NCI-H82 (cell line): ENCODE data around the gene HORMAD2.
"Not testable (repeated sequence)": the region's sequence is repeated elsewhere in the genome, so short reads cannot be mapped to it uniquely, and the experiment has no call there.

Source experiments
- DNase-seq: peaks from one replicate; lab custom pipeline; 2025; lab: John Stamatoyannopoulos, UW

Gene HORMAD2

GRCh38 chr22:30210235-30210909, 130.1 kb downstream of the HORMAD2 start:
- DNase-seq = no peak

DNA sequence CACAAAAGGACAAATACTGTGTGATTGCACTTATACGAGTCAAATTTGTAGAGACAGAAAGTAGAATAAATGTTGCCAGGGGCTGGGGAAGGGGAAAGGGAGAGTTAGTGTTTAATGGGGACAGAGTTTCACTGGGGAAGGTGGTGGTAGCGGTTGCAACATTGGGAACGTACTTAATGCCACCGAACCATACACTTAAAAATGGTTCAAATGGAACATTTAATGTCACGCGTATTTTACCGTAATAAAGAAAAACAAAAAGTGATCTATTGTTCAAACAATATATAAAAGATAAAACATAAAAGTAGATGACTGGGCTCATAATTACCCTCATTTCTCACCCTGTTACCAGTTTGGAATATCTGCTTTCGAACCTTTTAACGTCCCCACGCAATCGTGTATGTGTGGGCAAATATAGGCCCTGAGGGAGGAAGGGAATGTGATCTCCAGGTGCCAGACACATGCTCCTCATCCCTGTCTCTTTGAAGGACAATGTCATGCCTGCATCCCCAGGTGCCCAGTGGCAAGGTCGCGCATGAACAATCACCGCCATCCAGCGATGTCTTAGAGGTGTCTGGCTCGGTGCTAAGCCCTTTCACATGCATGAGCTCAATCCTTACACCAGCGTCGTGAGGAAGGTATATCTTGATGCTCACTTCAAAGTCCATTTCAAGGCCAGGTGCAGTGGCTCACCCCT, 131.0 kb downstream of the HORMAD2 start:
- DNase-seq = no peak

- DNase-seq = no peak
Measured at GRCh38 chr22:30212363-30212995, 132.2 kb downstream of the HORMAD2 start.

DNA sequence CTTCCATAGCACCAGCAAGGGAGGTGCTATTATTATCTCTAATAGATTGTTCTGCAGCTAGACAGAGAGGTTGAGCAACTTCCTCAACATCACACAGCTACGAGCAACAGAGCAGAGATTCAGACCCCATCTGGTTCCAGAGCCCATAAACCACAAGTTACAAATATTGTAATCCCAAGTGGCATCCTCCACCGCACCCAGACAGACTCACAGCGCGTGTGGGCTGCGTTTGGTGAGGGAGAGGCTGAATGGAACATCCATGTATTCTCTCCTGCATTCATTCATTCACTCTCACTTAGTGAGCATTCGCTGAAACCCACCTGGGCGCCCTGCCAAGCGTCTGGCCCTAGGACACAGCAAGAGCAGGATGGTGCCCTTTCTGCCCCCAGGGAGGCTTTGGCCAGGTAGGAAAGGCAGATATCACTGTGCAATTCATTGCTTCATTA, 132.8 kb downstream of the HORMAD2 start:
- DNase-seq = no peak

DNA sequence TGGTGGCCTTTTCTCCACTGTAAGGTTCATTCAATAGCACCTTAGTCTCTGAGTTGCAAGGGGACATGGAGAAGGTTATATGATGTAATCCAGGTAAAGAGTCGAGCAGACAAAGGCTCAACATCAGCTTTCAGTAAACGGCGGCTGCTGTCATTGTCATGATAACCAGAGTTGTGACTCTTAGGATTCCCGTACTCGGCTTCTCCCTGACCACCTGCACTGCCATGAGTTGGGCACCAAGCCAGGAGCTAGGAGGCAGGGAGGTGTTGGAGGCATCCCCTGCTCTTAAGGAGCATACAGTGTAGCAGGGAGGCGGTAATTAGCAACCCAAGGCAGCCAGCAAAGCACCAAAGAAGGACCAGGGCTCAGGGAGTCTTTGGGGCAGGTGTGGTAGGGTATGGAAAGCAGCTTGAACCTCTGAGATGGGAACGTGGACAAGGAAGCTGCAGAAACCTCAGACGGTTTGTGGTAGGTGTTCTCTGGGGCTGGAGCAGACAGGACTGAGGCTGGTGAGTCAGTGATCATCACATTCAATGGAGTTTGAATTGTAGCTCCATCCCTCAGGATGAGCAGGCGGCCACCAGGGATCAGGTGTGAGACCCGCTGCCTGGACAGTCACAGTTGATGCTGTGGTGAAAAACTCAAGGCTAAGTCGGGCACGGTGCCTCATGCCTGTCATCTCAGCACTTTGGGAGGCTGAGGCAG, 134.6 kb downstream of the HORMAD2 start:
- DNase-seq = peak; percentile 8

GRCh38 chr22:30216272-30216671, 136.0 kb downstream of the HORMAD2 start:
- not testable (repeated sequence) for DNase-seq

DNA sequence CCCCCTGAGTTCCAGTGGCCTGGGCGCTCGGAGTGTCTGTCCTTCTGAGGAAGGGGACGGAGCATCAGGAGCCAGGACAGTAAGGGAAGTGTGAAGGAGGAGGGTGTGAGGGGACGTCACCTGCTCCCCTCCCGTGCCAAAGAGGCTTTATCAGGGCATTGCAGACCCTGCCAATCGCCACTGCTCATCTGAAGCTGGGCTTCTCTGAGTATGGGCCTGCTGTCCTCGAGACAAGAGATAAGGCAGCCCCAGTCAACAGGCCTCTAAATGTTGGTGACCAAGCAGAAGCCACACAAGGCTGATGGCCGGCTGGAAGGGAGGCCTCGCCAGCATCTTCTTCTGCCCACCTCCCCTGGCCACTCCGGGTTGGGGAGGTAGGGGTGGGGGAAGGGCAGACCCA, 136.4 kb downstream of the HORMAD2 start:
- DNase-seq = no peak

DNA sequence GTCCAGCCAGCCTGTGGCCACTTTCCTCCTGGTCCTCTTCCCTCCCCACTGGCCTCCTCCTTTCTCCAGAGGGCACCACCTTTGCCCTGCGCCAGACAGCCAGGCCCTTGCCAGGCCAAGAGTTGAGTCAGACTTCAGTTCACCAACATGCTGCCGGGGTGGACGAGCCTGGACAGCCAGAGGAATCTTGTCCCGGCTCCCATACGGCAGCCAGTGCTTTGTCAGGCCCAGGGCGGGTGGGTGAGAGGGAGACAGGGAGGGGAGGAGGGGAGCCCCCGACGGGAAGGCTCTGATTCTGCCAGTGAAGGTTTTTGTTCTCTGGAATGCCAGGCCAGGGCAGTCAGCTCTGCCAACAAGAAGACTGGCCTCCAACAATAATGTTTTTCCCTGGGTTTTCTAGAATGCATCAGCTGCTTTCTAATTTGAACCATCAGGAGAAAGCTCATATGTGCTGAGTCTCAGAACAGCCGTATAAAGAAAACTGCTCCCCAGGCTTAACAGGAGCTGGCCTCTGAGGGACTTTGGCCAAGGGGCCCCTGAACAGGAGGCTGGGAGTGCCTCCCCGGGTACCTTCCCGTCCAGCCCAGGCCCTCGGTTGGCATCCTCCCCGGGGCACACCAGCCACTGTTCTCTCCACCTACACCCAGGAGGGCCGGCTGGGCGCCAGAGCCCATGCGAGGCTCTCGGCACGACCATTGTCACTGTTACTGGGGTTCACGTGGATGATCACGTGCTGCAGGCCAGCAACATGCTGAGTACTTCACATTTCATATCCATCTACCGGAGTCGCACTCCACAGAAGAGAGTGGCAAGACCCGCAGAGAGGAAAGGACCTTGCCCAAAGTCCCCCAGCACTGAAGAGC, 137.7 kb downstream of the HORMAD2 start:
- DNase-seq = no peak

- peak; percentile 34 for DNase-seq
Measured at GRCh38 chr22:30219049-30219654, 138.9 kb downstream of the HORMAD2 start.

GRCh38 chr22:30219668-30220278, 139.5 kb downstream of the HORMAD2 start:
- no peak for DNase-seq

DNA sequence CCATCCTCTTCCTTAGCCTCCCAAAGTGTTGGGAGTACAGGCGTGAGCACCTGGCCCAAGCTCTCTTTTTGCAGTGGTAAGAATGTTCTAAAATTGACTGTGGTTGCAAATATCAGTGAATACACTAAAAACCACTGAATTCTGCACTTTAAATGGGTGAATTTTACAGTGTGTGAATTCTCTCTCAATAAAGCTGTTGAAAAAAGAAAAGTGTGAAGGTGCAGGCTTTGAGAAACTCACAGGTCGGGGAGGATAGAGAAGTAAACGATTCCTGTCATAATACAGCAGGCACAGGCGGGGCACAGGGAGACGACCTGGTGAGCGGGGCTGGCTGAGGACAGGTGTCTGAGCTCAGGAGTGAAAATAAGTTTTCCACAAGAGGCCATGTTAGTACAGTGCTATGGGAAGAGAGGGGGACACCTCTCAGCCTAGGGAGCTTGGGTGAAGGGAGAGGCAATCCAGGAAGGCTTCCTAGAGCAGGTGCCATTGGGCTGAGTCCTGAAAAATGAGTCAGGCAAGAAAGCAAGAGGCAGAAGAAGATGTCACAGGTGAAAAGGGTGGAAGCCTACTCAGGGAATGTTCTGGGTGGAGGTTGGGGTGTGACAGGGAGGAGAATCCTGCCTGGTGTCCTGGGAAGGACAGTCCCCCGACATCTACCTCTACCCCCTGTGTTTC, 140.2 kb downstream of the HORMAD2 start:
- no peak for DNase-seq

DNA sequence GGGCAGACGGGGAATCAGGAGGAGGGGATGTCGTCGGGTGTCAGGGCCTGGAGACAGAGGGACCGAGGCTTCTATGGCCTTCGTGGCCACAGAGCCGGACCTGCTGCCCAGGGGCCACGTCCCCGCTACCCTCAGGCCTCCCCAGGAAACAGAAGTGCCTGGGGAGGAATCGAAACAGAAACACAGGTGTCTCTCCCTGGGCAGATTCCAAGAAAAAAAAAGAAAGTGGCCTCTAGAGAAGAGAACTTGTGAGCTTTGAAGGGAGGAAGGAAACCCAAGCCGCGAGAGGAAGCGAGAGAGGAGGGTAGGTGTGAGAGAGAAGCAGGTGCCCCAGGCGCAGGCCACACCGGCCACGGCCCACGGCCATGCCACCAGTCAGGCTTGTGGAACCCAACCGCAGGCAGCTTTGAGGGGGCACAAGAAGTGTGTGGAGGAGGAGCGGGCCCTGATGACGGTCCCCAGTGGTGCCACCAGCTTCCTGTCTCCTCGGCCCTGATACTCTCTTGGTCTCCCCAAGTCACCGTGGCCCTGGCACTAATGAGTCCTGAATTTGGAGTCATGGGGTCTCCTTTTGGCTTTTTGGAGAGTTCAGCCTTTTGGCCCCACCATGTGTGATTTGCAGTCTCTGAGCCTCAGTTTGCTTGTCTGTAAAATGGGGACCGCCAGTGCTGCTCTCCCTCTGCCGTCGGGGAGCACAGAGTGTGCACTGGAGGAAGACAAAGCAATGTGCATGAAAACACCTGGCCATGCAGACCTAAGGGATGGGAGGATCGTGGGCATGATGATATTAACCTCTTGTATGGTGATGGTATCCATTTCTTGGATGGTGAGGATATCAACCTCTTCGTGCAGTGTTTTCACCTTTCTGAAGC, 141.1 kb downstream of the HORMAD2 start:
- no peak for DNase-seq

GRCh38 chr22:30222321-30222720, 142.1 kb downstream of the HORMAD2 start:
- no peak for DNase-seq

DNA sequence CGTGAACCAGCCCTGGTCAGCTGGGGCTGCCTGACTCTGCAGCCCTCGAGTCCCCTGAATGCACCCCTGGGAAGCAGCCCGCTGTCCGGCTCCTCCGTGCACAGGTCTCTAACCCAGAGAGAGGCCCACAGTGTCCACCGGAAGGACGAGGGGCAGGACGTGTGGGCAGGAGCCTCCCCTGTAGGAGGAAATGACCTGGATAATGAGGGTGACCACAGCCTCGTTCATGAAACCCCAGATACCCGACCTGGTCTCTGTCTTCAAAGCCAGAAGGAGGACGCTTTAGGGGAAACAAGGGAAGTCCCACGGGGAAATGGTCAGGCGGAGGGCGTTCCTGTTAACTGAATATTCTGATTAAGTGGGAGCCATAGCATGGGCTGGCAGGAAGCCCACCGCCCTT, 143.0 kb downstream of the HORMAD2 start:
- no peak for DNase-seq

DNA sequence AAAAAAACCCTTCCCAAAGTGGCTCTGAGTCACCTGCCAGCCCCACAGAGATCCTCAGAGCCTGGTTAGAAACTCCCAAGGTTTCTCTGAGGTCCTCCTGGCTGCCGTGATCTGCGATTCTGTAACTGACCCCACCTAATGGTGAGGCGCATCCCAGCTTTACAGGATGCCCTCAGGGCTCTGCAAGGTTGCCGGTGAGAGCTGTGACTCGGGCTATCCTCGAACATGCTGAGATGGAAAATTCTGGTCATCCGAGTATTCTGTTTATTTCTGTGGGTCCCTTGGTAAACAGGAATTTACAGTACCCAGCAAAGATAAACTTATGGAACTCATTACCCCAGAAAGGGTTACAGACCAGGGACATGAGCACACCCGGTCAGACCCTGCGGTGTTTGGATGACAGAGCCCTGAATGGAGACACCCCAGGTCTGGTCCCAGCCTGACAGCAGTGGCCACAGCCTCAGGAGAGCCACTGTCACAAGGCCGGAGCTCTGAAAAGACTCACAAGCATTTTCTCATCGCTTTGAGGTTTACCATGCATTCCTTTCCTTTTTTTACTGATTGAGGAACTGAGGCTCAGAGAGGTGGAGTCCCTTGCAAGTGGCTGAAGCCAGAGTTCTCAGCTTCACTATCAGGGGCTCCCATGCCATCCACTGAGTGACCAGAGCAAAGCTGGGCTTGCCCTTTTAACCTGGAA, 144.0 kb downstream of the HORMAD2 start:
- DNase-seq = no peak

DNA sequence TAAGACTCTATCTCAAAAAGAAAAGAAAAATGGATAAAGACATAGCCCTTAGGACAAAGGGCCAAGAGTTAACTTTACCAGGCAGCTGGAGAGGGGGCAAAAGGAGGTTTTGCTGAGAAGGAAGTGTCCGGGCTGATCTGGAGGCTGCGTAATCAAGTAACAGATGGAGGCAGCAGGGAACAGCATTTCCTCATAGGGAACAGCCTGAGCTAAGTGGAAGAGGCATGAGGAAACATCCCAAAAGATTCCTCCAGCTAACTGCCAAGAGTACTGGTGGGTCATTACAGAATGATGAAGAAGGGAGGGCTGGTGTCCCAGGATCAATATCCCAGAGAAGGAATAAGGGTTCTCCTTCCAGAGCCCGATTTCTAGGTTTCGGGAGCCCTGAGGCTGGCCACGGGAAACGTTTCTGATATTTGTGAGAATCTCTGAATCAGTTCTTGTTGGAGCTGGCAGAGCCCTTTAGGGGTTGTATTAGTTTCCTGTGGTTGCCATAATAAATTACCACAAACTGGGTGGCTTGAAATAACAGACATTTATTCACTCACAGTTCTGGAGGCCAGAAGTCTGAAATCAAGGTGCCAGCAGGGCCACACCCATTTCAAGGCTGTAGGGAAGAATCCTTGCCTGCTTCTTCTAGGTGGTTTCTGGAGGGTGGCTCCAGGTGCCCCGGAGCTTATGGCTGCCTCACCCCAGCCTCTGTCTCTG, 145.1 kb downstream of the HORMAD2 start:
- no peak for DNase-seq

GRCh38 chr22:30226192-30226832, 146.0 kb downstream of the HORMAD2 start:
- DNase-seq = no peak
